ENCODE results near the gene KCNS3. TPM values are rescaled to one million over a fixed set of nuclear protein-coding genes. Genes with fewer than 3 reads are reported as not detected.

KCNS3 gene
- total and polyA plus RNA-seq, 9 of the 15 experiments (the other 6 are each of a cell fraction or from before 2014, with no cell fraction given), result 0.01 to 0.75 (median 0.25) TPM

DNA sequence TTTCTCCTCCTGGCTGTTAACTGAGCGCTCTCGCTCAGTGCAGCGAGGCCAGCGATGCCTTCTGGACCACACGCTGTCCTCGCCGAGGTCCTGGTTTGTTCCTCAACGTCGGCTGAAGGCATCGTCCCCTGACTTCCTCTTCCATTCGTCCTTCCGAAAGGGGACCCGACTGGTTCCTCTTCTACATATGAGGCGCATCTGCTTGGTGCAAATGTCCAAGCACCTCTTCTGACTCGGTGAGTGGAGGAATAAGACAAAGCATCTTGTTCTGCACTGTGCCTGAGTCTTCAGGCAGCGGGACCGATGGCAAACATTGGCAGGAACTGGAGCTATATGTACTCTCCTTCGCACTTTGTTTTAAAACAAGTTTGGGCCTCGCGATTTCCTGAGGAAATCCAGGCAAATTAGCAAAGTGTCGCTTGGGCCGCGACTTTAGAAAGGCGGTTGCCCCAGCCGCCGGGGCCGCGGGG lies 621 bp upstream of the KCNS3 start (continued):
- TF ChIP-seq ATF6 (CRISPR knock-in tag; IDR thresholded peaks at IDR 0.05), result no peak
- TF ChIP-seq ZNF311 (CRISPR knock-in tag; IDR thresholded peaks at IDR 0.05), result no peak

GRCh38 chr2:17879137-17879912 lies 858 bp downstream of the KCNS3 start:
- Histone ChIP-seq H3K79me2 (ENCODE audit: control insufficient read depth, insufficient read depth, low read length) (no peaks in the 10 kb centered on the region), H3K4me3 (peak overlapping the region; percentile 47; the same call in 1 of the 2 replicates), H3K27me3 (ENCODE audit: control insufficient read depth in 2 of 2, insufficient read depth in 2 of 2, low read length in 2 of 2) (peaks cover 27 to 45% of the 10 kb centered on the region in 2 experiments), H4K20me1 (replicated peaks; ENCODE audit: control insufficient read depth, insufficient read depth, low read length) (no peaks in the 10 kb centered on the region), H3K9ac (ENCODE audit: insufficient read depth in 1 of 2, low read depth in 2 of 2, low read length in 2 of 2) (peak overlapping the region in 1 of 2 experiments; percentile 82; a peak in 1 of 4 replicates), H3K36me3 (ENCODE audit: control insufficient read depth, insufficient read depth, low read length) (no peaks in the 10 kb centered on the region), H3K9me1 (ENCODE audit: control insufficient read depth, insufficient read depth, low read length) (no peaks in the 10 kb centered on the region), H3K9me3 (replicated peaks; ENCODE audit: control insufficient read depth, insufficient read depth, low read depth, low read length) (no peaks in the 10 kb centered on the region), H3K27ac (ENCODE audit: extremely low read depth, low read depth, low read length) (no peak overlapping the region), H2AFZ (ENCODE audit: low read depth, low read length) (peak overlapping the region; percentile 84; the same call in 1 of the 2 replicates), H3K4me2 (ENCODE audit: insufficient read depth, low read length) (peak overlapping the region; percentile 62; the same call in 1 of the 2 replicates), H3K4me1 (replicated peaks in 1 of 2; ENCODE audit: control insufficient read depth in 2 of 2, insufficient read depth in 2 of 2, low read length in 2 of 2) (peaks cover 5 to 22% of the 10 kb centered on the region in 2 experiments; a peak in 3 of 5 replicates)
- FAIRE-seq, result no peak
- ChIA-PET POLR2A (interaction anchor here (0.6 to 3.4 kb wide), 2 partner anchors 13 to 1316 kb away, joined by 3 to 9 read pairs; no protein-coding TSS in a partner anchor), CTCF (ENCODE audit: low intra/inter-chr PET ratio) (interaction anchor here (0.6 kb wide), 1 partner anchor 76 kb away, joined by 4 read pairs; no protein-coding TSS in a partner anchor)
- no TSS peak for BruUV-seq (replicated peaks)
- 18% methylated on average over 28 of the region's 49 CpGs for WGBS (ENCODE audit: insufficient coverage, low coverage, missing lambda C conversion rate)
- intact Hi-C loops (cut with micrococcal nuclease), result no loop called here
- peak; percentile 60 for ATAC-seq
- in situ Hi-C loops (cut with MboI), result no loop called here
- TF ChIP-seq ZNF57 (CRISPR knock-in tag; IDR thresholded peaks at IDR 0.05) (0 out of 2 replicates have a peak, but pooled peaks have one; percentile 59), DNMT1 (IDR thresholded peaks at IDR 0.05) (no peak), HLTF (IDR thresholded peaks at IDR 0.05) (no peak)
- TF ChIP-seq, protein P1, sequence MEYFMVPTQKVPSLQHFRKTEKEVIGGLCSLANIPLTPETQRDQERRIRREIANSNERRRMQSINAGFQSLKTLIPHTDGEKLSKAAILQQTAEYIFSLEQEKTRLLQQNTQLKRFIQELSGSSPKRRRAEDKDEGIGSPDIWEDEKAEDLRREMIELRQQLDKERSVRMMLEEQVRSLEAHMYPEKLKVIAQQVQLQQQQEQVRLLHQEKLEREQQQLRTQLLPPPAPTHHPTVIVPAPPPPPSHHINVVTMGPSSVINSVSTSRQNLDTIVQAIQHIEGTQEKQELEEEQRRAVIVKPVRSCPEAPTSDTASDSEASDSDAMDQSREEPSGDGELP (CRISPR knock-in tag; IDR thresholded peaks at IDR 0.05; ENCODE audit: borderline replicate concordance), result peak; percentile 56; the same call in 1 of the 2 replicates
- peak; percentile 23 to 45 (median 33) for DNase-seq (ENCODE audit: extremely low read depth in 1 of 4, low spot score in 3 of 4)
